ENCODE measurements around the gene ANKMY1. TPM values are rescaled to one million over a fixed set of nuclear protein-coding genes. Genes with fewer than 3 reads are reported as not detected.

Gene ANKMY1
- total and polyA plus RNA-seq, 8 donors = 3.1 to 79.4 (median 9.7) TPM

DNA sequence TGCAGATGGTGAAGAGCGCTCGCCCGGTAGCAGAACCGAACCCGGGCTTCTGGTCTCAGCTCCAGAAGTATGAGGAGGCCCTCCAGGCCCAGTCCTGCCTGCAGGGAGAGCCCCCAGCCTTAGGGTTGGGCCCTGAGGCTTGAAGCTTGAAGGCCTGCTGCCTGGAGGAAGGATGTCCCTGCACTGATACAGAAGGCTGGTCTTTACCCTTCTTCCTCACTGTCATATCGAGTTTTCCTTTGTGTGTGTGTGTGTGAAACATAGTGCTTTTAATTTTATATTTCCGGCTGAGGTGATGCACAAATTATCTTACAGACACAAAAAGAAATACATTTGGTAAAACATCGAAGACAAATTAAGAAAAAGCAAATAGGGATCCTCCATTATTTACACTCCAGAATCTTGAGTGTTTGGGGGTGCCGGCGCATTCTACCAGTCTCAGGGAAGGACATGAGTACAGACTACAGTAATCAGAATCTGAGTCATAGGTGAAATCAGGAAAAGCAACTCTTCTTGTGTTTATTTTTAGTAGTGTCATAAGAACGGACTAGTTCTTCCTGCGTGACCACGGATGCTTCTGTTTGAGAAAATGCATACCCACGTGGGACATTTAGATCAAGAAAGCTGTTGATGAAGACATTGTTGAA is 3.7 kb upstream of the ANKMY1 start:
- intact Hi-C loops (cut with DNase I; ENCODE audit: low total_unique reads) = no loop called here
- Histone ChIP-seq H3K4me3 (peak overlapping the region; percentile 59 to 81 (median 66)), H3K9me3 (no peaks in the 10 kb centered on the region), H3K27ac (peak overlapping the region; percentile 96 to 99 (median 98)), H3K27me3 (peaks cover 0 to 9% (median 4%) of the 10 kb centered on the region in 3 donors), H3K4me1 (peaks cover 59 to 87% (median 77%) of the 10 kb centered on the region in 4 donors), H3K36me3 (peaks cover 0 to 3% (median 0%) of the 10 kb centered on the region in 4 donors)
- no peak for TF ChIP-seq POLR2A (IDR thresholded peaks at IDR 0.05)
- TF ChIP-seq POLR2AphosphoS5 (IDR thresholded peaks at IDR 0.05) = peak in 2 of 3 donors; percentile 9 to 32
- DNase-seq = peak in 1 of 2 donors; percentile 55
- WGBS, 5 donors = 7 to 28% (median 13%) methylated on average over 9 to 14 of the region's 14 CpGs

DNA sequence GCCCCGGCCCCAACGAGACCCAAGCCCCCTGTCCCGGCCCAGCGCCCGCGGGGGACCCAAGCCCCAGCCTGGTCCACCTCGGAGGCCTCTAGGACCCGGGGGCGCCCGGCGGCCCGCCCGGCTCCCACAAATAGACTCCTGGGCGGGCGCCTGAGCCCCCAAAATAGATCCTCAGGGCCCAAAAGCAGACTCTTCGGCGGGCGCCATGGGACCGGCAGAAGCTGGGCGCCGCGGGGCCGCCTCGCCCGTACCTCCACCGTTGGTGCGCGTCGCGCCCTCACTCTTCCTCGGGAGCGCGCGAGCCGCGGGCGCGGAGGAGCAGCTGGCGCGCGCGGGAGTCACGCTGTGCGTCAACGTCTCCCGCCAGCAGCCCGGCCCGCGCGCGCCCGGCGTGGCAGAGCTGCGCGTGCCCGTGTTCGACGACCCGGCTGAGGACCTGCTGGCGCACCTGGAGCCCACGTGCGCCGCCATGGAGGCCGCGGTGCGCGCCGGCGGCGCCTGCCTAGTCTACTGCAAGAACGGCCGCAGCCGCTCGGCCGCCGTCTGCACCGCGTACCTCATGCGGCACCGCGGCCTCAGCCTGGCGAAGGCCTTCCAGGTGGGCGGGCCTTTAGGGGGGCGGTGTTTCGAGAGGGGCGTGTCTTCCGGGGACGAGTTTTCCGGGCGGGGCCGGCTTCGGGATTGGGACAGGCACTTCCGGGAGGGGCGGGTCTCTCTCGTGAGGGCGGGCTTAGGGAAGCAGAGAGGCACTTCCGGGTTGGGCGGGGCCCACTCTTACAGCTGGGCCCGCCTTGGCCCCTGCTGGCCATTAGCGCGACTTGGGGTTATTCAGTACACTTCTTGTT is 2.9 kb upstream of the ANKMY1 start:
- peaks cover 51 to 80% (median 70%) of the 10 kb centered on the region in 4 donors for H3K4me1 ChIP-seq
- 0 to 2% (median 1%) methylated on average over 16 to 101 of the region's 101 CpGs for WGBS, 5 donors

DNA sequence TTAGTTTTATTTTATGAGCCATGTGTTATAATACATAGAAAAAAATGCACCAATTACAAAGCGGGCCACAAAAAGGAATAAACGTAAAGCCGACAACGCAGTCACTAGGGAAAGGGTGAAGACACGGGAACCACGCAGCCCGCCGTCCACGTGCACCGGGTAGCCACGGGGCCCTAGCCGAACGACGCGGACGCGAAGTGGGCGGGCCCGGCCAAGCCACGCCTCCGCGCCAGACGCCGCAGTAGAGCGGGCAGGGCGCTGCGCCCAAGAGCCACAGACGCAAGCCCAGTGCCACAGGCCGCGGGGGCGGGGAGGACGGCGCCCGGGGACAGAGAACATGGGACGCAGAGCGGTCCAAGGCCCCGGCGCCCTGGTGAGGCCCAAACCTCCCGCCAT is 2.3 kb upstream of the ANKMY1 start, which contains the start of gene DUSP28:
Gene DUSP28, plus strand, starts transcription at position 274 of the 396 bp plus-strand sequence. CDS start 328 bp downstream, outside the sequence.
- TF ChIP-seq, protein P1, sequence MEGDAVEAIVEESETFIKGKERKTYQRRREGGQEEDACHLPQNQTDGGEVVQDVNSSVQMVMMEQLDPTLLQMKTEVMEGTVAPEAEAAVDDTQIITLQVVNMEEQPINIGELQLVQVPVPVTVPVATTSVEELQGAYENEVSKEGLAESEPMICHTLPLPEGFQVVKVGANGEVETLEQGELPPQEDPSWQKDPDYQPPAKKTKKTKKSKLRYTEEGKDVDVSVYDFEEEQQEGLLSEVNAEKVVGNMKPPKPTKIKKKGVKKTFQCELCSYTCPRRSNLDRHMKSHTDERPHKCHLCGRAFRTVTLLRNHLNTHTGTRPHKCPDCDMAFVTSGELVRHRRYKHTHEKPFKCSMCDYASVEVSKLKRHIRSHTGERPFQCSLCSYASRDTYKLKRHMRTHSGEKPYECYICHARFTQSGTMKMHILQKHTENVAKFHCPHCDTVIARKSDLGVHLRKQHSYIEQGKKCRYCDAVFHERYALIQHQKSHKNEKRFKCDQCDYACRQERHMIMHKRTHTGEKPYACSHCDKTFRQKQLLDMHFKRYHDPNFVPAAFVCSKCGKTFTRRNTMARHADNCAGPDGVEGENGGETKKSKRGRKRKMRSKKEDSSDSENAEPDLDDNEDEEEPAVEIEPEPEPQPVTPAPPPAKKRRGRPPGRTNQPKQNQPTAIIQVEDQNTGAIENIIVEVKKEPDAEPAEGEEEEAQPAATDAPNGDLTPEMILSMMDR (IDR thresholded peaks at IDR 0.05) = no peak
- TF ChIP-seq POLR2AphosphoS5 (IDR thresholded peaks at IDR 0.05) = peak; percentile 94 to 99 (median 98)
- TF ChIP-seq POLR2A (IDR thresholded peaks at IDR 0.05) = peak in 2 of 4 donors; percentile 59 to 69
- intact Hi-C loops (cut with DNase I; ENCODE audit: low total_unique reads) = no loop called here
- H3K27me3 ChIP-seq = peaks cover 0 to 9% (median 4%) of the 10 kb centered on the region in 3 donors
- H3K4me1 ChIP-seq = peaks cover 45 to 73% (median 64%) of the 10 kb centered on the region in 4 donors
- no peaks in the 10 kb centered on the region for H3K9me3 ChIP-seq
- 0 to 3% (median 1%) methylated on average over 18 to 39 of the region's 39 CpGs for WGBS, 5 donors
- peak; percentile 95 to 97 for DNase-seq
- peak within 1 kb of the TSS; percentile 59 to 81 (median 66) for H3K4me3 ChIP-seq
- H3K36me3 ChIP-seq = peaks cover 0 to 3% (median 2%) of the 10 kb centered on the region in 4 donors
- peak within 1 kb of the TSS; percentile 98 to 99 (median 99) for H3K27ac ChIP-seq

More for the DNA sequence above, 2.9 kb upstream of the ANKMY1 start:
- peak overlapping the region; percentile 98 to 99 (median 99) for H3K27ac ChIP-seq
- intact Hi-C loops (cut with DNase I; ENCODE audit: low total_unique reads) = no loop called here
- TF ChIP-seq, protein P1 (IDR thresholded peaks at IDR 0.05) = peak in 4 of 7 experiments; percentile 19 to 41 (median 29)
- TF ChIP-seq POLR2A (IDR thresholded peaks at IDR 0.05) (peak in 1 of 4 donors; percentile 43), POLR2AphosphoS5 (IDR thresholded peaks at IDR 0.05) (peak; percentile 46 to 93 (median 92)), EP300 (IDR thresholded peaks at IDR 0.05) (no peak)
- H3K4me3 ChIP-seq = peak overlapping the region; percentile 59 to 81 (median 66)
- H3K9me3 ChIP-seq = no peaks in the 10 kb centered on the region
- peaks cover 0 to 3% (median 0%) of the 10 kb centered on the region in 4 donors for H3K36me3 ChIP-seq
- DNase-seq = peak; percentile 99 to 100
- peaks cover 0 to 9% (median 4%) of the 10 kb centered on the region in 3 donors for H3K27me3 ChIP-seq

DNA sequence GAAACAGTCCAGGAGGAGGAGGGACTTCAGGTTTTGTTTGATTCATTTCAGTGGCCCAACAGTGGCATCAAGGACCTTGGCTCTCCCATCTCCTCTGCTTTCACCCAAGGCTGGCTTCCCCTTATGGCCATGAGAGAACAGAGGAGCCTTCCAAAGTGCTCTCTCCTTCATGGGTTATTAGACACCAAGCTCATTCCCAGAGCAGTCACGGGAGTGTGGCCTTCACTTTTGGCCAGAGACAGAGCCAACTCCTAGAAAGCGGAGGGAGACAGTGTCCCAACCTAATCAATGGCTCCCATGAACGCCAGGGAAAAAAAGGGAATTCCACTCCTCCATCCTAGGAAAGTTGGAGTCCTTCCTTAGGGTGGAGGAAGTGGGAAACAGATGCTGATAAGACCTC is 1.5 kb upstream of the ANKMY1 start:
- 95 to 98% (median 97%) methylated on average over 3 of the region's 3 CpGs for WGBS, 5 donors
- peaks cover 0 to 9% (median 6%) of the 10 kb centered on the region in 4 donors for H3K36me3 ChIP-seq
- peaks cover 0 to 9% (median 4%) of the 10 kb centered on the region in 3 donors for H3K27me3 ChIP-seq
- H3K4me1 ChIP-seq = peaks cover 41 to 66% (median 56%) of the 10 kb centered on the region in 4 donors
- TF ChIP-seq, protein P1 (IDR thresholded peaks at IDR 0.05) = no peak
- TF ChIP-seq EP300 (IDR thresholded peaks at IDR 0.05) (no peak), POLR2A (IDR thresholded peaks at IDR 0.05) (no peak), POLR2AphosphoS5 (IDR thresholded peaks at IDR 0.05) (no peak)
- no peaks in the 10 kb centered on the region for H3K9me3 ChIP-seq
- intact Hi-C loops (cut with DNase I; ENCODE audit: low total_unique reads) = no loop called here
- no peak for DNase-seq
- H3K27ac ChIP-seq = peak overlapping the region in 1 of 5 donors; percentile 99
- H3K4me3 ChIP-seq = peak overlapping the region in 2 of 4 donors; percentile 59 to 71

Measured in stomach (tissue), 9 donors.